ENCODE results near the gene AP2A1.
"Not testable (repeated sequence)": the region's sequence is repeated elsewhere in the genome, so short reads cannot be mapped to it uniquely, and the experiment has no call there.

Gene AP2A1

GRCh38 chr19:49766930-49767299 lies at the start of gene AP2A1:
TSS of gene AP2A1 (plus strand) at chr19:49767001. CDS start at chr19:49767134, 133 bp downstream.
- DNase-seq (ENCODE audit: low read depth in 2 of 2), result no peak

- no peak for DNase-seq (ENCODE audit: low read depth in 2 of 2)
Measured at GRCh38 chr19:49718511-49718910, 48.3 kb upstream of the AP2A1 start.

GRCh38 chr19:49718991-49719390 lies 47.8 kb upstream of the AP2A1 start:
- no peak for DNase-seq (ENCODE audit: low read depth in 2 of 2)

GRCh38 chr19:49719420-49719819 lies 47.4 kb upstream of the AP2A1 start:
- DNase-seq (ENCODE audit: low read depth in 2 of 2), result not testable (repeated sequence)

- DNase-seq (ENCODE audit: low read depth in 2 of 2), result no peak
Measured at GRCh38 chr19:49727217-49728030, 39.4 kb upstream of the AP2A1 start.

GRCh38 chr19:49730166-49730565 lies 36.6 kb upstream of the AP2A1 start:
- DNase-seq (ENCODE audit: low read depth in 2 of 2), result no peak

GRCh38 chr19:49738268-49738667 lies 28.5 kb upstream of the AP2A1 start:
- DNase-seq (ENCODE audit: low read depth in 2 of 2), result no peak

GRCh38 chr19:49739098-49739497 lies 27.7 kb upstream of the AP2A1 start:
- DNase-seq (ENCODE audit: low read depth in 2 of 2), result no peak

- DNase-seq (ENCODE audit: low read depth in 2 of 2), result no peak
Measured at GRCh38 chr19:49739933-49740332, 26.9 kb upstream of the AP2A1 start.

GRCh38 chr19:49741210-49741844 lies 25.5 kb upstream of the AP2A1 start:
- no peak for DNase-seq (ENCODE audit: low read depth in 2 of 2)

GRCh38 chr19:49744946-49745381 lies 21.8 kb upstream of the AP2A1 start:
- DNase-seq (ENCODE audit: low read depth in 2 of 2), result no peak

GRCh38 chr19:49746206-49746958 lies 20.4 kb upstream of the AP2A1 start:
- peak in 1 of 2 donors; percentile 5 for DNase-seq (ENCODE audit: low read depth in 2 of 2)

- no peak for DNase-seq (ENCODE audit: low read depth in 2 of 2)
Measured at GRCh38 chr19:49749055-49749716, 17.6 kb upstream of the AP2A1 start.

- no peak for DNase-seq (ENCODE audit: low read depth in 2 of 2)
Measured at GRCh38 chr19:49749771-49750170, 17.0 kb upstream of the AP2A1 start.

GRCh38 chr19:49752701-49753100 lies 14.1 kb upstream of the AP2A1 start:
- DNase-seq (ENCODE audit: low read depth in 2 of 2), result no peak

GRCh38 chr19:49755956-49756355 lies 10.8 kb upstream of the AP2A1 start:
- DNase-seq (ENCODE audit: low read depth in 2 of 2), result no peak

GRCh38 chr19:49758292-49758691 lies 8.5 kb upstream of the AP2A1 start:
- DNase-seq (ENCODE audit: low read depth in 2 of 2), result no peak

GRCh38 chr19:49761249-49761624 lies 5.6 kb upstream of the AP2A1 start:
- DNase-seq (ENCODE audit: low read depth in 2 of 2), result no peak

- no peak for DNase-seq (ENCODE audit: low read depth in 2 of 2)
Measured at GRCh38 chr19:49761625-49762311, 5.0 kb upstream of the AP2A1 start.

GRCh38 chr19:49763230-49763629 lies 3.6 kb upstream of the AP2A1 start, which contains the start of gene TSKS:
TSS of gene TSKS (minus strand) at chr19:49763306. CDS start at chr19:49763247, 59 bp downstream.
- no peak for DNase-seq (ENCODE audit: low read depth in 2 of 2)

GRCh38 chr19:49764341-49764740 lies 2.5 kb upstream of the AP2A1 start:
- no peak for DNase-seq (ENCODE audit: low read depth in 2 of 2)
